K562 (cell line): ENCODE measurements around the gene CEP89.

Experiments
- CBFB ChIP-seq: sonication (generic); formaldehyde crosslinking; IDR thresholded peaks from 2 replicates; pipeline ENCODE4 v1.4.0; 2020; ENCODE audit warnings: mild to moderate bottlenecking, missing genetic modification reagents
- CTCF ChIP-seq, 3 experiments: IDR thresholded peaks in 2 of 3; conservative IDR thresholded peaks in 1 of 3; 2 replicates each; pipeline ENCODE4 v1.5.1; 2011 to 2012; ENCODE audit warnings: low read length in 3 of 3, mild to moderate bottlenecking in 3 of 3, control low read depth in 2 of 3, improper control_type of control experiment in 1 of 3, inconsistent platforms in 1 of 3, low read depth in 1 of 3, mixed read lengths in 1 of 3, moderate library complexity in 1 of 3; ENCODE audit not compliant: insufficient read depth in 2 of 3
- HOXB6 ChIP-seq: fragments of 250-450 bp; sonication (Bioruptor Pico); IDR thresholded peaks from 2 replicates; pipeline ENCODE4 v1.5.1; 2022; ENCODE audit warnings: mild to moderate bottlenecking, borderline replicate concordance
- JUN ChIP-seq, 2 experiments: sonication (generic) in 1 of 2; formaldehyde crosslinking in 1 of 2; IDR thresholded peaks; 2 replicates each; pipeline versions ENCODE4 v1.6.1 to v1.8.0; 2012 to 2022; ENCODE audit warnings: borderline replicate concordance in 2 of 2, mild to moderate bottlenecking in 2 of 2, improper control_type of control experiment in 1 of 2, low read depth in 1 of 2, low read length in 1 of 2, missing genetic modification reagents in 1 of 2
- MEF2D ChIP-seq: conservative IDR thresholded peaks from 2 replicates; pipeline ENCODE4 v1.6.1; 2016; ENCODE audit warnings: low read depth, missing genetic modification characterization, missing compliant biosample characterization
- NR2C2 ChIP-seq, 2 experiments: fragments of 200-800 bp in 1 of 2; sonication (Bioruptor generic) in 1 of 2; sonication (generic) in 1 of 2; formaldehyde crosslinking in 1 of 2; IDR thresholded peaks; 2 replicates each; pipeline versions ENCODE4 v1.6.1 to v1.8.0; 2016 to 2022; ENCODE audit warnings: mild to moderate bottlenecking in 1 of 2, missing compliant biosample characterization in 1 of 2, missing genetic modification characterization in 1 of 2, missing genetic modification reagents in 1 of 2
- POLR2G ChIP-seq: fragments of 200-400 bp; formaldehyde crosslinking; IDR thresholded peaks from 2 replicates; pipeline ENCODE4 v1.6.1; 2017; ENCODE audit warnings: low read depth, mild to moderate bottlenecking, antibody characterized with exemption, low read length, moderate library complexity
- TCF7L2 ChIP-seq: fragments of 150-350 bp; IDR thresholded peaks from 2 replicates; pipeline ENCODE4 v1.6.1; 2016; ENCODE audit warnings: low read depth, mild to moderate bottlenecking, low read length, moderate library complexity
- TRIM28 ChIP-seq: fragments of 450-650 bp; IDR thresholded peaks from 2 replicates; pipeline ENCODE4 v1.6.1; 2017
- XRCC5 ChIP-seq: fragments of 200-400 bp; formaldehyde crosslinking; IDR thresholded peaks from 2 replicates; pipeline ENCODE4 v1.6.1; 2017; ENCODE audit warnings: low read depth, mild to moderate bottlenecking, low read length
- YY1 ChIP-seq, 3 experiments: IDR thresholded peaks; 2 replicates each; pipeline ENCODE4 v1.6.1; 2011; ENCODE audit warnings: low read length in 2 of 3, mild to moderate bottlenecking in 2 of 3, moderate library complexity in 2 of 3, borderline replicate concordance in 1 of 3, control low read depth in 1 of 3, low read depth in 1 of 3; ENCODE audit not compliant: insufficient read depth in 3 of 3, insufficient replicate concordance in 2 of 3, control insufficient read depth in 1 of 3, insufficient read length in 1 of 3; ENCODE audit errors: extremely low read depth in 1 of 3
- ZFP1 ChIP-seq: fragments of 450-650 bp; formaldehyde crosslinking; IDR thresholded peaks from 2 replicates; pipeline ENCODE4 v1.4.0; 2020; ENCODE audit warnings: mild to moderate bottlenecking, mixed read lengths
- ZNF77 ChIP-seq: fragments of 250-450 bp; sonication (Bioruptor Pico); IDR thresholded peaks from 2 replicates; pipeline ENCODE4 v1.5.0; 2020

- TF ChIP-seq NR2C2 (CRISPR knock-in tag; IDR thresholded peaks at IDR 0.05) (no peak), NR2C2 (tag; IDR thresholded peaks at IDR 0.05) (no peak), ZFP1 (CRISPR knock-in tag) (no peak), CTCF (IDR thresholded peaks at IDR 0.05 in 2 of 3, conservative IDR thresholded peaks at IDR 0.05 in 1 of 3; ENCODE audit: insufficient read depth in 2 of 3, low read depth in 1 of 3, low read length in 3 of 3) (no peak), JUN (IDR thresholded peaks at IDR 0.05; ENCODE audit: borderline replicate concordance, low read depth, low read length) (no peak), JUN (CRISPR knock-in tag; IDR thresholded peaks at IDR 0.05; ENCODE audit: borderline replicate concordance) (no peak), TCF7L2 (no peak), MEF2D (no peak), TRIM28 (no peak), ZNF77 (CRISPR knock-in tag) (no peak), CBFB (no peak), POLR2G (no peak), HOXB6 (no peak), YY1 (IDR thresholded peaks at IDR 0.05; ENCODE audit: borderline replicate concordance in 1 of 3, control insufficient read depth in 1 of 3, extremely low read depth in 1 of 3, insufficient read depth in 3 of 3, insufficient read length in 1 of 3, insufficient replicate concordance in 2 of 3, low read depth in 1 of 3, low read length in 2 of 3) (no peak), XRCC5 (no peak)
Measured at GRCh38 chr19:32857584-32857983, 114.2 kb downstream of the CEP89 start.
